ENCODE measurements around the gene C12orf57.
A peak's percentile ranks its signal among the peaks of the same experiment; 100 is the strongest.

DNA sequence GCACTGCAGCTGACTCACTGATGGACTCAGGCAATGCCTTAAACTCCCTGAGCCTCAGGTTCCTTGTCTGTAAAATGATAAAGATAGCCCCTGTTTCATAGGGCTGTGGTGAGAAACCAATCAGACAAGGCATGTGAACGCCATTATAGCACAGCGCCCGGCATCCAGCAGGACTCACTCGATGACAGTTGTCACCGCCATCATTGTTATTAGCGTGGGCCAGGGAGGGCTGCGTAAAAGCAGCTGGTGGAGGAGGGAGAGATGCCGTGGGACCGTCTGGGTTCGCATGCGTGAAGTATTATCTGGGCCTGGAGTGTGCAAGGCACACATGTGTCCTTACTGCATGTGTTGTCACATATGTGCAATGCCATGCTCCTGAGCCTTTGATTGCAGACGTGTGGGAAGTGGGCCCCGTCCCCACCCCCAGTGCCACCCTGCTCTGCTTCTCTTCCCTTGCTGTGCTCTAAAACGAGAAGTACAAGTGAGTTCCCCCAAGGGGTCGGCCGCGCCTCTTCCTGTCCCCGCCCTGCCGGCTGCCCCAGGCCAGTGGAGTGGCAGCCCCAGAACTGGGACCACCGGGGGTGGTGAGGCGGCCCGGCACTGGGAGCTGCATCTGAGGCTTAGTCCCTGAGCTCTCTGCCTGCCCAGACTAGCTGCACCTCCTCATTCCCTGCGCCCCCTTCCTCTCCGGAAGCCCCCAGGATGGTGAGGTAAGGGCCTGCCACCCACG, 7.2 kb downstream of the C12orf57 start, which contains the start of gene PTPN6:
- TF ChIP-seq POLR2AphosphoS5 (IDR thresholded peaks at IDR 0.05; ENCODE audit: low read depth): peak; percentile 88; the same call in 1 of the 2 replicates
- TF ChIP-seq, protein P1, sequence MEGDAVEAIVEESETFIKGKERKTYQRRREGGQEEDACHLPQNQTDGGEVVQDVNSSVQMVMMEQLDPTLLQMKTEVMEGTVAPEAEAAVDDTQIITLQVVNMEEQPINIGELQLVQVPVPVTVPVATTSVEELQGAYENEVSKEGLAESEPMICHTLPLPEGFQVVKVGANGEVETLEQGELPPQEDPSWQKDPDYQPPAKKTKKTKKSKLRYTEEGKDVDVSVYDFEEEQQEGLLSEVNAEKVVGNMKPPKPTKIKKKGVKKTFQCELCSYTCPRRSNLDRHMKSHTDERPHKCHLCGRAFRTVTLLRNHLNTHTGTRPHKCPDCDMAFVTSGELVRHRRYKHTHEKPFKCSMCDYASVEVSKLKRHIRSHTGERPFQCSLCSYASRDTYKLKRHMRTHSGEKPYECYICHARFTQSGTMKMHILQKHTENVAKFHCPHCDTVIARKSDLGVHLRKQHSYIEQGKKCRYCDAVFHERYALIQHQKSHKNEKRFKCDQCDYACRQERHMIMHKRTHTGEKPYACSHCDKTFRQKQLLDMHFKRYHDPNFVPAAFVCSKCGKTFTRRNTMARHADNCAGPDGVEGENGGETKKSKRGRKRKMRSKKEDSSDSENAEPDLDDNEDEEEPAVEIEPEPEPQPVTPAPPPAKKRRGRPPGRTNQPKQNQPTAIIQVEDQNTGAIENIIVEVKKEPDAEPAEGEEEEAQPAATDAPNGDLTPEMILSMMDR (IDR thresholded peaks at IDR 0.05; ENCODE audit: insufficient read depth, low read length): no peak
- TF ChIP-seq, protein P2, sequence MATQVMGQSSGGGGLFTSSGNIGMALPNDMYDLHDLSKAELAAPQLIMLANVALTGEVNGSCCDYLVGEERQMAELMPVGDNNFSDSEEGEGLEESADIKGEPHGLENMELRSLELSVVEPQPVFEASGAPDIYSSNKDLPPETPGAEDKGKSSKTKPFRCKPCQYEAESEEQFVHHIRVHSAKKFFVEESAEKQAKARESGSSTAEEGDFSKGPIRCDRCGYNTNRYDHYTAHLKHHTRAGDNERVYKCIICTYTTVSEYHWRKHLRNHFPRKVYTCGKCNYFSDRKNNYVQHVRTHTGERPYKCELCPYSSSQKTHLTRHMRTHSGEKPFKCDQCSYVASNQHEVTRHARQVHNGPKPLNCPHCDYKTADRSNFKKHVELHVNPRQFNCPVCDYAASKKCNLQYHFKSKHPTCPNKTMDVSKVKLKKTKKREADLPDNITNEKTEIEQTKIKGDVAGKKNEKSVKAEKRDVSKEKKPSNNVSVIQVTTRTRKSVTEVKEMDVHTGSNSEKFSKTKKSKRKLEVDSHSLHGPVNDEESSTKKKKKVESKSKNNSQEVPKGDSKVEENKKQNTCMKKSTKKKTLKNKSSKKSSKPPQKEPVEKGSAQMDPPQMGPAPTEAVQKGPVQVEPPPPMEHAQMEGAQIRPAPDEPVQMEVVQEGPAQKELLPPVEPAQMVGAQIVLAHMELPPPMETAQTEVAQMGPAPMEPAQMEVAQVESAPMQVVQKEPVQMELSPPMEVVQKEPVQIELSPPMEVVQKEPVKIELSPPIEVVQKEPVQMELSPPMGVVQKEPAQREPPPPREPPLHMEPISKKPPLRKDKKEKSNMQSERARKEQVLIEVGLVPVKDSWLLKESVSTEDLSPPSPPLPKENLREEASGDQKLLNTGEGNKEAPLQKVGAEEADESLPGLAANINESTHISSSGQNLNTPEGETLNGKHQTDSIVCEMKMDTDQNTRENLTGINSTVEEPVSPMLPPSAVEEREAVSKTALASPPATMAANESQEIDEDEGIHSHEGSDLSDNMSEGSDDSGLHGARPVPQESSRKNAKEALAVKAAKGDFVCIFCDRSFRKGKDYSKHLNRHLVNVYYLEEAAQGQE (IDR thresholded peaks at IDR 0.05; ENCODE audit: insufficient replicate concordance, low read depth): peak; percentile 66
